Activated CD4-positive, alpha-beta T cell treated with anti-CD3 and anti-CD28 coated beads for 1 hour (primary cell): ENCODE measurements around the gene SLC10A7.

Source experiments
- DNase-seq: peaks from one replicate; pipeline ENCODE4 v3.0.0-alpha.2; 2020

SLC10A7 gene

GRCh38 chr4:146490106-146490505 is 31.6 kb downstream of the SLC10A7 start:
- DNase-seq: no peak

DNA sequence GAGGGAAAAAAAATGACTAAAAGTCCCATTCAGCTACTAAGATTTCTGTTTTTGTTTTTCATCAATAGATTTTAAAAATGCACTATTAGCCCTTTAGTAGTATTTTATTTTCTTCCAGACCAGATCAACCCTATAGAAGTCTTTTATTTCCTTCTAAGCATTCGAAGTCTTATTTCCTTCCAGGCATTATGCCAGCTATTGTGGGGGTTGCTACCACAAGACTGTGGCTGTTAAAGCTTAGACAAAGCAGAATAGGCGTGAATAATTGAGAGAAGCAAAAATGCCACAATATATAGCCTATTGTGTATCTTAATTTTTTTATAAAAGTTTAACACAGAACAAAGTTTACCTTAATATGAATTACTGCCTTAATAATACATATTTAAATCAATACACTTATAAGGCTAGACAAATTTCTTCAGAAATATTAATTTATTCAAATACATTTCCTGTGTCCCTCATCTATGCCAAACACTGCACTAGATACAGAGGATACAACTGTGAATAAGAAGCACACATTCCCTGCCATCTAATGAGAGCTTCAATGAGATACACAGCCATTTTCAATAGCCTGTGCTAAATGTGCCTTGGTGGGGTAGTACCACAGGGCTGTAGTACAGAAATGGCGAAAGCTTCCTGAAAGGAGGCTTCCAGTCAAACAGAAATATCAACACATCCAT is 33.1 kb downstream of the SLC10A7 start:
- DNase-seq: no peak

DNA sequence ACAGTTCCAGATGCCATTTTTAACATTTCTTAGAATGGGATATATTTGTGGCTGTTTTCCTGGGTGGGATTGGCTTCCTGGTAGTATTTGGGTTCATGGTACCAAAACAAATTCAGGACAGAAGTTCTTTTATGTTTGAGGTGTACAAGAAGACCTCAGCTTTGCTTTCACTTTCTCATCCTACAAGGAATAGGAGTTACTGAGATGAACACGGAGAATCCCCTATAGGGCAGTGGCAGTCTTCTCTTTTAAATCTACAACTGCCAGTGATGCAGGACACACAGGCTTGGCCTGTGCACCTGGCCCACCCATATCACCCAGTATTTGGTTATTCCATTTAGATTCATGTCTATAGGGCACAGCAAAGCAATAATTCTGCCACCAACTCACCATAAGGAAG is 35.2 kb downstream of the SLC10A7 start:
- DNase-seq: no peak

DNA sequence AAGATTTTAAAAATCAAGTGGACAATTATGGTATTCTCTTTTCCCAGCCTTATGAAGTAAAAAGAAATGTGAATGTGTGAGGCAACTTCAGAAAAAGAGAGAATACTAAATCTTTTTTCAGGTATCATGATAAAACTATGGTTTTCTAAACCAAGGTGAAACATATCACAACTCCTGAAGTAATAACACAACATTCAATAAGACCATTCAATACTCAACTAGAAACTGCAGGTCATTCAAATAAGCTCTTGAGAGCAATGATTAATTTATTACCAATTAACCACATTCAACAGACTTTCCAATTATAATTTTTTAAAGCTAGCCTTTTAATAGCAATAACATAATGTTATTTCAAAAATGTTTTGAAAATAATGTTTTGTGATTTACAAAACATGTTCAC is 35.8 kb downstream of the SLC10A7 start:
- DNase-seq: no peak

- no peak for DNase-seq
These were observed 39.0 kb downstream of the SLC10A7 start for GRCh38 chr4:146482788-146483187.

GRCh38 chr4:146481246-146481645 is 40.5 kb downstream of the SLC10A7 start:
- no peak for DNase-seq

DNA sequence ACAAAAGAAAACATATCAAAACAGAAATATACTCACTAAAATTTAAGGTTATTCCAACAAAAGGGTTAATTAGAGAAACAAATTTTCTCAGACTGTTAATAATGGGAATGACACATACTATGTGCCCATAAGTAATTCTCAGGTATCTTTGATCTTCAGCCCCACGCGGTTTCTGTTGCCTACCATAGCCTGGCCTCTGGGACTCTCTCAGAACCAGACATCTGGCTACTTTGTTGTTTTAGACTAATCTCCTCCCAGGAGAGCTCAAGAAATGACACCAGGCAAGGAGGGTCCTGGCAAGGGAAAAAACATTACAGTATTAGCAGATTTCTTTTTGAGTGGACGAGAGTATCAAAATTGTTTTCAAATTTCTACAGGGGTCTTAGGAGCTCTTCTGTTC is 43.7 kb downstream of the SLC10A7 start:
- no peak for DNase-seq

DNA sequence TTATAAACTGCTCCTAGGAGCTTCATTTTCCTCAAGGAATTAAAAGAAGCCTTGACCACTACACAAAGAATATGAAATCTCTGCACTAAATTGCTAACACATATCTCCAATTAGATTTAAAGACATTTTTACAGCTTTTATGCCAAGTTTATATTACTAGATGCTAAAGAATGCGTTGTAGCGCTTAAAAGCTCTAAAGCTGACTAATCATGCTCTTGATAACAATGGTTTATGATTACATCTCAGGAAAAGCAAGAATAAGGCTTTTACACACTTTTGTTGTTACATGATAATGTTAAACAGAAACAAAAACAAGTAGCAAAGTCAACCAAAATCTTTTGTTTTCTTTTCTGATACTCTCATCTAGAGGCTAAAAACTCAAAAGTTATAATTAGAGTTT is 44.7 kb downstream of the SLC10A7 start:
- no peak for DNase-seq

- DNase-seq: no peak
These were observed 49.3 kb downstream of the SLC10A7 start for GRCh38 chr4:146472404-146472803.

DNA sequence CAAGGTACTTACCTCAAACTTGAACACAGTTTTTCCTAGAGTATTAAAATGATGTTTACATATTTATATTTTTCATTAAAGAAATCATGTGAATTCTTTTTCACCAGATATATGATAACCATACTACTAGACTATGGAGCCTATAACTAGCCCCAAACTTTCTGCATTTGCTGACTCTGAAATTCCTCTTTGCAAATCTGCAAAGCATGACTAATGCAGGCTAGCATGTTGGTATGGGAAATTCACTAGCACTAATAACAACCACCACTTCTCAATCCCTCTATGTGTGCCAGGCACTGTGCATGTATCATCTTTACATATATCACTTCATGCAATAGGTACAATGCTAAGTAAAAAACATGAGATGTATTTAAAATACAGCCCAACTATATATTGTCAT is 51.1 kb downstream of the SLC10A7 start:
- DNase-seq: no peak

DNA sequence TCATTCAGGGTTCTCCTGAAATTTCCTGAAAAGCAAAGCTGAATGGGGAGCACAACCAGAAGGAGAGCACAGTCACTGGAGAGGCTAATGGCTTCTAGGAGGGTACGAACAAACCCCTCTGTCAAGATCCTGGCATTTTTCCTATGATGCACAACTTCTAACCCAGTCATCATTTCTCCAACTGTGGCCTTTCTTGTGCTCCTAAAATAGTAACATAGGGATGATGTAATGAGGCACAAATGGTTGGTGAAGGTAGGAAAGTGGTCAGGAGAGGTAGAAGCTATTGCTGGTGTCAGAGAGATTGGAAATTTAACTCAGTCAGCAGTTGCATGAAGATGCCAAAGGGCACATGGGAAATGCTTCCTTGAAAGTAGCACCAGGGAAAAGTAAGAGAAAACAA is 52.7 kb downstream of the SLC10A7 start:
- DNase-seq: no peak

GRCh38 chr4:146465628-146466027 is 56.1 kb downstream of the SLC10A7 start:
- no peak for DNase-seq

DNA sequence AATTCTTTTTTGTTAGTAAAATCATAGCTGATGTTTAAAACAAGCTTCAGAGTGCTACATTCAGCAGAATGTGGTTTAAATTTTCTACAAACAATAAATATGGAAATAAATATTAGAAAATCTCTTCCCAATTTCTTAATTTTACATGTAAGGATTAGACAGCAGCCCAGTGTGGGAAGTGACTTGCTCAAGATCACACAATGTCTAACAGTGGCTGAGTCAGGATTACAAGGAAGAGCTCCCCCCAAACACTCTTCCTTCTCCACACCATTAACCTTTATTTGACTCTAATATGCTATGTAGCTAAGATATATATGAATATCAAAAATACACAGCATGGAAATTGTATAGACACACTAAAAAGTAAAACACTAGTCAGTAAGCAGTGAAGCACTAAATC is 59.5 kb downstream of the SLC10A7 start:
- no peak for DNase-seq

DNA sequence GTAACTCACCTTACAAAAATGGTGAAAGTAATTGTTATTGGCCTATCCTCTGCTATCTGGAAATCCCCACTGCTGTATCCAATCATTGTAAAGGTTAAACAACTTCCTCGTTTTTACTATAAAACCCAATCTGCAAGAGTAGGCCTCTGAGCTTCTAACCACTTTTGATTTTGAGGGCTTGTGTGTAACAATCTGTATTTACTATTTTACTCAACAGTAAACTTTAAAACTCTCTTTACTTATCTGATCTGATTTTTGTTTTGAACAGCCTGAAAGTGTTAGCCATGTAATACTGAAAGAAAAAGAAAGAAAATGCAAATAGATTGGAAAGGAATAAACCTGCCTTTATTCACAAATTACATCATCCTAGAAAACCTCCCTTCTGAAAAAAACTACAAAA is 63.1 kb downstream of the SLC10A7 start:
- DNase-seq: no peak

GRCh38 chr4:146456681-146457080 is 65.1 kb downstream of the SLC10A7 start:
- no peak for DNase-seq

DNA sequence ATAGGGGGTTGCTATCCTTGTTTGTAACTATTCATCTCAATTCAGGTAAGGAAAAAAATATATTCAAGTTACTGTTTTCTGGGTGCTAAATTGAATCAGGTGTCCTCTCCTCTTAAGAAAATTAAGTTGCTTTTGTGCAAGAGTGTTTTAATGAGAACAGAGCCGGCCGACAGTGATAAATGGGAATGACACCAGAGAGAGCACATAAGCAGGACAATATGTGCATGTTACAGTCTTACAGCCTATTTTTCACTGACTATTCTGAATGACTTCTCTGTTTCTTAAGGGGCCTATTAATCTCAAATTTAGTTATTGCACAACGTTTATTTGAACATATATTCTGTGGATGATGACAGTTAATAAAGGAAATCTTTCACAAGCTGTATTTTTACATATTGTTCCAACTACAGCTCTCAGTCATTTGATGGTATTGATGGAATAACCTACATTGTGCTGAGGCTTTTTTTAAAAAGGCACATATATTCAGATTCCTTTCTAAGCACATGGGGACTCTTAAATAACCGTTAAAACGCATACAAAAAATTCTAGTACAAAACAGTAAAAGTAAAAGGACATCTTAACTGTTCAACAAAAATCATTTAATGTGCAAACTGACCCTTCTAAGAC is 68.4 kb downstream of the SLC10A7 start:
- no peak for DNase-seq

- no peak for DNase-seq
These were observed 71.2 kb downstream of the SLC10A7 start for GRCh38 chr4:146450524-146450923.

DNA sequence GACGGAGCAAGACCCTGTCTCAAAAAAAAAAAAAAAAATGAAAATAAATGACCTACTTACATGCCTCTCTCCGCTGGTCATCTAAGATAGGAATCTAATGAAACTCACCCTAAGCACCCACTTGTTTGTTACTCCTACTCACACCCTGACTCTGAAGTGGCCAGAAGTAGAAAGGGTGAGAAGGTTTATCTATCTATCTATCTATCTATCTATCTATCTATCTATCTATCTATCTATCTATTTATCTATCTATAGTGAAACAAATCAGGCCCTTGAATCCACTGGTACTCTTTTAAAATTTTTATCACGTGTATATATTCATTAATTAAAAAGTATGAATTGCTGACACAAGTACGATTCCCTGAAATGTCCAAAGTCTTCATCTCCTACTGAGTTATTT is 75.2 kb downstream of the SLC10A7 start:
- DNase-seq: no peak

GRCh38 chr4:146445198-146446150 is 76.3 kb downstream of the SLC10A7 start:
- DNase-seq: no peak

DNA sequence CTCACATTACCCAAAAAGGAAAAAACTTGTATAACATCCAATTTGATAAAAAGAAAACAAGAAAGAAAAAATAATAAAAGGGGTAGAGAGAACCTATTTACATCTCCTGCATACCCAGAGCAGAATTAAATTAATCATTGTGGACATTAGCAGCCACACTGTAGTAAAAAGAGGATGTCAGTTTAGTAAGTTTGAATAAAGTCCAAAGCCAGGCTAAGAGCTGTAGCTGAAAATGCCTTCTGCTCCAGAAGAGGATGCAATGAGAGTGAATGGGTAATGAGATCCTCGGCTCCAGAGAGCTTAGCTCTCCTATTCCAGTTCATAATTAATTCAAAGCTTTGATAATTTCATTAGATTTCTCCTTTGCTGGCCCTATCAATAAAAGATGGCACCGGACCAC is 78.2 kb downstream of the SLC10A7 start:
- no peak for DNase-seq

DNA sequence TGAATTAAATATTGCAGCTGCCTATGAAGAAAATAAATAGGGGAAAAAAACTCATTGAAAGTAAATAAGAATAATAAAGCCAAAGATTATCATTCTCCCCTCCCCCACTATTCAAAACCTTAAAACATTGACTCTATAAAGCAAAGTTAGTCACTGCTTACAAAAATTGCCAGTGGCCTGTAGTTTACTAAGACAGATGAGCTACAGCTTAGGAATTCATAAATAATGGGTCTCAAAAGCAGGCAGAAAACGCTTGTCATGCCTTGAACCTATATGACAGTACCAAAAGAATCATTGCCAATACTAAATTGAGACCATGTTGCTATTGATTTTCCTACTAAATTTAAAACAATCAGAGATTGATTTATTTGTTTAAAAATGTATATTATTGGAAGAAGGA is 78.9 kb downstream of the SLC10A7 start:
- no peak for DNase-seq

DNA sequence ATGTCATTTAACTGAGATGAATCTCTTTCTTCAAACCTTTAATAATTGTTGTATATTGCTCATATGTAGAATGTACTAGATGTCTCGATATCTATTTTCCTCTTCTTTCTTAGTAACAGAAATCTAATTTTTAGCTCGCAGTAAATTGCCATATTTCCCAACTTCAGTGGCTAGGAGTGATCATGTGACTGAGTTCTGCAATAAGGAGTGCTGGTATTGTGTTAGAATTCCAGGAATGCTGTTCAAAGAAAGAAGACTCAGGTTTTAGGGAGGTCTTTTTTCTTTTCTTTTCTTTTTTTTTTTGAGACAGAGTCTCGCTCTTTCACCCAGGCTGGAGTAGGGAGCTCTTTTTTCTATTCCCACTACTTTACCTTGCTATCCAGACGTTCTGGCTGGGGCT is 81.7 kb downstream of the SLC10A7 start:
- DNase-seq: no peak

GRCh38 chr4:146439437-146439836 is 82.3 kb downstream of the SLC10A7 start:
- DNase-seq: no peak

DNA sequence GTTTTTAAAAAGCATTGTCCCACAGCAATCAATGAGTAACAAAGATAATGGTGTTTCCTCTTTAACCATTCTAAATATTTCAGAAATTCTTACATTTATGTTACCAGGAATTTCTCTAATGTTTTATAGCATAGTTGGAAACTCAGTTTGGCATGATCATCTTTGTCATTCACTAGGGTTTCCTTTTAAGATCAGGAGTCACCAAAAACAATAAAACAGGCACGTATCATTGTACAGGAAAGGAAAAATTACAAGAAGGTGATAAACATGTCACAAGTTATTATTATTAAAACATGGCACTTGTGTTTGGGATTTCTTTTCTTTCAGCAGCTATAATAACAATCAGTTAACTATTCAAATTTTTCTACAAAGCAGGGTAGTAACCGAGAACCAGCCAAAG is 84.0 kb downstream of the SLC10A7 start:
- no peak for DNase-seq
